ENCODE data around the gene LBHD2.

Gene LBHD2

GRCh38 chr14:103055695-103056094 is 28.3 kb upstream of the LBHD2 start:
- DNase-seq (ENCODE audit: low read depth) = no peak

GRCh38 chr14:103056322-103057027 is 27.5 kb upstream of the LBHD2 start:
- DNase-seq (ENCODE audit: low read depth) = peak; percentile 30
- no peak for TF ChIP-seq CTCF (IDR thresholded peaks at IDR 0.05; ENCODE audit: insufficient read depth, low read depth, low read length, missing control alignments)
- H3K4me3 ChIP-seq (ENCODE audit: low read depth, low read length) = peak overlapping the region; percentile 58

More at GRCh38 chr14:103055695-103056094, 28.3 kb upstream of the LBHD2 start:
- peak overlapping the region; percentile 58; the same call in 1 of the 2 replicates for H3K4me3 ChIP-seq (ENCODE audit: low read depth, low read length)
- no peak for TF ChIP-seq CTCF (IDR thresholded peaks at IDR 0.05; ENCODE audit: insufficient read depth, low read depth, low read length, missing control alignments)

- TF ChIP-seq CTCF (IDR thresholded peaks at IDR 0.05; ENCODE audit: insufficient read depth, low read depth, low read length, missing control alignments) = no peak
- DNase-seq (ENCODE audit: low read depth) = no peak
- H3K4me3 ChIP-seq (ENCODE audit: low read depth, low read length) = peak overlapping the region; percentile 58
Measured at GRCh38 chr14:103057028-103057371, 27.0 kb upstream of the LBHD2 start.

GRCh38 chr14:103057372-103058163 is 26.4 kb upstream of the LBHD2 start, which contains the start of gene CDC42BPB:
CDC42BPB (minus strand) TSS chr14:103057549; CDS start chr14:103057173, 376 bp downstream.
- no peak for TF ChIP-seq CTCF (IDR thresholded peaks at IDR 0.05; ENCODE audit: insufficient read depth, low read depth, low read length, missing control alignments)
- peak; percentile 93 for DNase-seq (ENCODE audit: low read depth)
- peak within 1 kb of the TSS; percentile 61 for H3K4me3 ChIP-seq (ENCODE audit: low read depth, low read length)

- DNase-seq (ENCODE audit: low read depth) = no peak
- no peak for TF ChIP-seq CTCF (IDR thresholded peaks at IDR 0.05; ENCODE audit: insufficient read depth, low read depth, low read length, missing control alignments)
- peak overlapping the region; percentile 61 for H3K4me3 ChIP-seq (ENCODE audit: low read depth, low read length)
Measured at GRCh38 chr14:103058164-103059055, 25.6 kb upstream of the LBHD2 start.

GRCh38 chr14:103059556-103059955 is 24.5 kb upstream of the LBHD2 start:
- no peak overlapping the region for H3K4me3 ChIP-seq (ENCODE audit: low read depth, low read length)
- no peak for TF ChIP-seq CTCF (IDR thresholded peaks at IDR 0.05; ENCODE audit: insufficient read depth, low read depth, low read length, missing control alignments)
- DNase-seq (ENCODE audit: low read depth) = no peak

Measured in GM12865 (cell line).